WTC11 (cell line): ENCODE results near the gene NKAIN4. TPM values are rescaled to one million over a fixed set of nuclear protein-coding genes. Genes with fewer than 3 reads are reported as not detected.

Experiments
- ATAC-seq: fragments of 200-7000 bp; cut with Tn5 transposase; 2 replicates; pipeline ENCODE4 v1.10.0; 2021; ENCODE audit warnings: mild to moderate bottlenecking, moderate library complexity
- CTCF ChIA-PET: fragments of 300-600 bp; sonication (Branson Sonifier 250); formaldehyde crosslinking; loops from one replicate; lab custom pipeline; 2021; ENCODE audit warnings: antibody characterized with exemption; lab: Charles Lee
- POLR2A ChIA-PET: fragments of 350-600 bp; sonication (Branson Sonifier 250); formaldehyde crosslinking; loops from one replicate; lab custom pipeline; 2021; ENCODE audit warnings: antibody characterized with exemption; lab: Charles Lee
- DNase-seq: peaks from one replicate; pipeline ENCODE4 v3.0.0; 2021; ENCODE audit warnings: low spot score
- H3K27ac Mint-ChIP-seq: 2 replicates; pipeline ENCODE4 v1.8.0; 2021; ENCODE audit warnings: mixed read lengths
- H3K27me3 Mint-ChIP-seq: 2 replicates; pipeline ENCODE4 v1.8.0; 2021; ENCODE audit warnings: low read depth, mild to moderate bottlenecking, moderate library complexity, mixed read lengths
- H3K36me3 Mint-ChIP-seq: 2 replicates; pipeline ENCODE4 v1.8.0; 2021; ENCODE audit warnings: mixed read lengths
- H3K4me1 Mint-ChIP-seq: 2 replicates; pipeline ENCODE4 v1.8.0; 2022; ENCODE audit warnings: mixed read lengths
- H3K4me3 Mint-ChIP-seq: 2 replicates; pipeline ENCODE4 v1.8.0; 2021; ENCODE audit warnings: mild to moderate bottlenecking, moderate library complexity, mixed read lengths
- H3K9me3 Mint-ChIP-seq: 2 replicates; pipeline ENCODE4 v1.8.0; 2021; ENCODE audit warnings: mixed read lengths
- ATF2 ChIP-seq: sonication (generic); formaldehyde crosslinking; IDR thresholded peaks from 2 replicates; pipeline ENCODE4 v1.8.1; 2022; ENCODE audit warnings: low read depth, missing genetic modification reagents, borderline replicate concordance
- CDX4 ChIP-seq: fragments of 250-450 bp; sonication (Bioruptor Pico); IDR thresholded peaks from 2 replicates; pipeline ENCODE4 v1.9.0; 2021; ENCODE audit warnings: moderate library complexity, mild to moderate bottlenecking, inconsistent platforms, borderline replicate concordance
- E2F4 ChIP-seq: sonication (generic); formaldehyde crosslinking; IDR thresholded peaks from 2 replicates; pipeline ENCODE4 v1.8.1; 2022; ENCODE audit warnings: low read depth, mild to moderate bottlenecking, moderate library complexity, missing genetic modification reagents, borderline replicate concordance
- E2F5 ChIP-seq: sonication (generic); formaldehyde crosslinking; IDR thresholded peaks from 2 replicates; pipeline ENCODE4 v1.8.1; 2022; ENCODE audit warnings: mild to moderate bottlenecking, moderate library complexity, missing genetic modification reagents
- ERG ChIP-seq: fragments of 250-450 bp; sonication (Bioruptor Pico); IDR thresholded peaks from 2 replicates; pipeline ENCODE4 v1.8.0; 2021; ENCODE audit warnings: mild to moderate bottlenecking
- ETV6 ChIP-seq: sonication (generic); formaldehyde crosslinking; IDR thresholded peaks from 2 replicates; pipeline ENCODE4 v1.8.1; 2022; ENCODE audit warnings: mild to moderate bottlenecking, missing genetic modification reagents
- GABPB1 ChIP-seq: sonication (generic); formaldehyde crosslinking; IDR thresholded peaks from 2 replicates; pipeline ENCODE4 v1.8.1; 2023; ENCODE audit warnings: mild to moderate bottlenecking, missing genetic modification reagents
- GRHL2 ChIP-seq: fragments of 250-450 bp; sonication (Bioruptor Pico); IDR thresholded peaks from 2 replicates; pipeline ENCODE4 v1.8.0; 2022; ENCODE audit warnings: mild to moderate bottlenecking, moderate library complexity; ENCODE audit not compliant: insufficient replicate concordance, severe bottlenecking
- IRF1 ChIP-seq: sonication (generic); formaldehyde crosslinking; IDR thresholded peaks from 2 replicates; pipeline ENCODE4 v1.8.0; 2023; ENCODE audit warnings: missing genetic modification reagents
- IRF2 ChIP-seq: sonication (generic); formaldehyde crosslinking; IDR thresholded peaks from 2 replicates; pipeline ENCODE4 v1.8.0; 2022; ENCODE audit warnings: low read depth, missing genetic modification reagents, borderline replicate concordance
- MYBL2 ChIP-seq: sonication (generic); formaldehyde crosslinking; IDR thresholded peaks from 2 replicates; pipeline ENCODE4 v1.8.1; 2023; ENCODE audit warnings: mild to moderate bottlenecking, moderate library complexity, missing genetic modification reagents
- NR2C2 ChIP-seq: sonication (generic); formaldehyde crosslinking; IDR thresholded peaks from 2 replicates; pipeline ENCODE4 v1.8.0; 2022; ENCODE audit warnings: mild to moderate bottlenecking, missing genetic modification reagents
- OVOL2 ChIP-seq: fragments of 250-450 bp; sonication (Bioruptor Pico); IDR thresholded peaks from 2 replicates; pipeline ENCODE4 v1.9.0; 2021; ENCODE audit warnings: mild to moderate bottlenecking, borderline replicate concordance
- PREB ChIP-seq: sonication (generic); formaldehyde crosslinking; IDR thresholded peaks from 2 replicates; pipeline ENCODE4 v1.8.1; 2022; ENCODE audit warnings: mild to moderate bottlenecking, missing genetic modification reagents, moderate library complexity, borderline replicate concordance
- SMAD4 ChIP-seq: sonication (generic); formaldehyde crosslinking; IDR thresholded peaks from 2 replicates; pipeline ENCODE4 v1.8.0; 2022; ENCODE audit warnings: mild to moderate bottlenecking, missing genetic modification reagents
- SP1 ChIP-seq: sonication (generic); formaldehyde crosslinking; conservative IDR thresholded peaks from 2 replicates; pipeline ENCODE4 v1.8.1; 2022; ENCODE audit warnings: missing genetic modification reagents
- TP53 ChIP-seq: sonication (generic); formaldehyde crosslinking; IDR thresholded peaks from 2 replicates; pipeline ENCODE4 v1.8.1; 2023; ENCODE audit warnings: mild to moderate bottlenecking, missing genetic modification reagents
- ZBTB43 ChIP-seq: sonication (generic); formaldehyde crosslinking; IDR thresholded peaks from 2 replicates; pipeline ENCODE4 v1.8.1; 2023; ENCODE audit warnings: mild to moderate bottlenecking, missing genetic modification reagents
- ZMAT4 ChIP-seq: fragments of 250-450 bp; sonication (Bioruptor Pico); IDR thresholded peaks from 2 replicates; pipeline ENCODE4 v1.9.0; 2021; ENCODE audit warnings: mild to moderate bottlenecking
- ZNF138 ChIP-seq: sonication (generic); formaldehyde crosslinking; conservative IDR thresholded peaks from 2 replicates; pipeline ENCODE4 v1.8.1; 2022; ENCODE audit warnings: mild to moderate bottlenecking, moderate library complexity, missing genetic modification reagents
- ZNF219 ChIP-seq: sonication (generic); formaldehyde crosslinking; IDR thresholded peaks from 2 replicates; pipeline ENCODE4 v1.8.0; 2023; ENCODE audit warnings: missing genetic modification reagents, mild to moderate bottlenecking, borderline replicate concordance
- ZNF232 ChIP-seq: sonication (generic); formaldehyde crosslinking; IDR thresholded peaks from 2 replicates; pipeline ENCODE4 v1.8.0; 2022; ENCODE audit warnings: mild to moderate bottlenecking, missing genetic modification reagents
- ZNF263 ChIP-seq: sonication (generic); formaldehyde crosslinking; IDR thresholded peaks from 2 replicates; pipeline ENCODE4 v1.8.1; 2022; ENCODE audit warnings: low read depth, mild to moderate bottlenecking, moderate library complexity, missing genetic modification reagents
- ZNF317 ChIP-seq: sonication (generic); formaldehyde crosslinking; IDR thresholded peaks from 2 replicates; pipeline ENCODE4 v1.8.1; 2023; ENCODE audit warnings: low read depth, mild to moderate bottlenecking, moderate library complexity, missing genetic modification reagents, borderline replicate concordance
- ZNF416 ChIP-seq: fragments of 250-450 bp; sonication (Bioruptor Pico); IDR thresholded peaks from 2 replicates; pipeline ENCODE4 v1.9.0; 2021; ENCODE audit warnings: mild to moderate bottlenecking, inconsistent platforms
- ZNF671 ChIP-seq: fragments of 250-450 bp; sonication (Bioruptor Pico); IDR thresholded peaks from 2 replicates; pipeline ENCODE4 v1.8.0; 2021; ENCODE audit warnings: mild to moderate bottlenecking
- total RNA-seq: library from RNA; stranded (reverse); gene quantifications from 3 replicates; pipeline ENCODE4 v1.2.3, GENCODE V29; 2021

The NKAIN4 gene
- total RNA-seq, 1 experiment from 2014 or later = 7.2 TPM

GRCh38 chr20:63264519-63264918 lies 10.3 kb upstream of the NKAIN4 start:
- Mint-ChIP-seq H3K4me1 (peaks cover 9% of the 10 kb centered on the region), H3K36me3 (no peaks in the 10 kb centered on the region), H3K27ac (0 out of 2 replicates have a peak overlapping the region, but pooled peaks have one; percentile 84), H3K4me3 (no peak overlapping the region), H3K9me3 (no peaks in the 10 kb centered on the region), H3K27me3 (no peaks in the 10 kb centered on the region; the same call in 1 of the 2 replicates)
- TF ChIP-seq ATF2 (no peak), ZMAT4 (CRISPR knock-in tag) (no peak), ZNF416 (no peak), TP53 (no peak), OVOL2 (no peak), SP1 (CRISPR knock-in tag) (no peak), ETV6 (no peak), CDX4 (CRISPR knock-in tag) (no peak), IRF2 (CRISPR knock-in tag) (no peak), MYBL2 (no peak), ZNF671 (CRISPR knock-in tag) (no peak), ZNF232 (no peak), ZBTB43 (no peak), NR2C2 (no peak)
- CTCF ChIA-PET = interaction anchor here (2.7 kb wide), 1 partner anchor 41 kb away, joined by 14 read pairs; no protein-coding TSS in a partner anchor
- DNase-seq = no peak
- no peak for ATAC-seq
- POLR2A ChIA-PET = no interaction called here

- no peak overlapping the region for H3K4me3 Mint-ChIP-seq
- no peak overlapping the region for H3K27ac Mint-ChIP-seq
- ChIA-PET POLR2A (no interaction called here), CTCF (no interaction called here)
- H3K36me3 Mint-ChIP-seq = no peaks in the 10 kb centered on the region
- no peaks in the 10 kb centered on the region for H3K9me3 Mint-ChIP-seq
- H3K4me1 Mint-ChIP-seq = peaks cover 9% of the 10 kb centered on the region
- DNase-seq (no peak), ATAC-seq (no peak)
- no peaks in the 10 kb centered on the region; the same call in 1 of the 2 replicates for H3K27me3 Mint-ChIP-seq
- TF ChIP-seq ERG (CRISPR knock-in tag) = no peak
- TF ChIP-seq PREB (CRISPR knock-in tag) = no peak
- no peak for TF ChIP-seq ZNF317 (CRISPR knock-in tag)
- TF ChIP-seq IRF1 (CRISPR knock-in tag) = no peak
- no peak for TF ChIP-seq SP1 (CRISPR knock-in tag)
- TF ChIP-seq ZBTB43 = no peak
- no peak for TF ChIP-seq SMAD4 (CRISPR knock-in tag)
- no peak for TF ChIP-seq E2F4 (CRISPR knock-in tag)
- no peak for TF ChIP-seq E2F5 (CRISPR knock-in tag)
- no peak for TF ChIP-seq ZNF263 (CRISPR knock-in tag)
- TF ChIP-seq ZNF219 (CRISPR knock-in tag) = no peak
- no peak for TF ChIP-seq OVOL2
- TF ChIP-seq GRHL2 (CRISPR knock-in tag) = no peak
- TF ChIP-seq ZNF138 (CRISPR knock-in tag) = no peak
- no peak for TF ChIP-seq GABPB1
These were observed 9.7 kb upstream of the NKAIN4 start for GRCh38 chr20:63264000-63264399.
